GM19238 (cell line): ENCODE results near the gene ARHGAP23.
"Not testable (repeated sequence)": the region's sequence is repeated elsewhere in the genome, so short reads cannot be mapped to it uniquely, and the experiment has no call there.

Source experiments
- DNase-seq: peaks from one replicate; pipeline ENCODE4 v3.0.0; 2011; ENCODE audit warnings: low spot score; ENCODE audit not compliant: insufficient read length

Gene ARHGAP23

DNA sequence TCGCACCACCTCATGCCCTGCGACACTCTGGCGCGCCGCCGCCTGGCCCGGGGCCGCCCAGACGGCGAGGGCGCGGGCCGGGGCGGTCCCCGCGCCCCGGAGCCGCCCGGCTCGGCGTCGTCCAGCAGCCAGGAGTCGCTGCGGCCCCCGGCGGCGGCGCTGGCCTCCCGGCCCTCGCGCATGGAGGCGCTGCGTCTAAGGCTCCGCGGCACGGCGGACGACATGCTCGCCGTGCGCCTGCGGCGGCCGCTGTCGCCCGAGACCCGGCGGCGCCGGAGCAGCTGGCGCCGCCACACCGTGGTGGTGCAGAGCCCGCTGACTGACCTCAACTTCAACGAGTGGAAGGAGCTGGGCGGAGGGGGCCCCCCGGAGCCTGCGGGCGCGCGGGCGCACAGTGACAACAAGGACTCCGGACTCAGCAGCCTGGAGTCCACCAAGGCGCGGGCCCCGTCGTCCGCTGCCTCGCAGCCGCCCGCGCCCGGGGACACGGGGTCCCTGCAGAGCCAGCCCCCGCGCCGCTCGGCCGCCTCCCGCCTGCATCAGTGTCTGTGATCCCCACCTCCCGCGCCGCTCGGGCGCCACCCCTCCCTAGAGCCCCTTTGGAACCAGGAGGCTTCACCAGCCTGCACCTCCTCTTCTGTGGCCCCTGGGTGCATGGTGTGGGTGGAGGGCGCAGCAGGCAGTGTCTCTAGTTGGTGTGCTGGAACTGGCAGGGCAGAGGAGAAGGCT lies 82.3 kb downstream of the ARHGAP23 start:
- DNase-seq = no peak

DNA sequence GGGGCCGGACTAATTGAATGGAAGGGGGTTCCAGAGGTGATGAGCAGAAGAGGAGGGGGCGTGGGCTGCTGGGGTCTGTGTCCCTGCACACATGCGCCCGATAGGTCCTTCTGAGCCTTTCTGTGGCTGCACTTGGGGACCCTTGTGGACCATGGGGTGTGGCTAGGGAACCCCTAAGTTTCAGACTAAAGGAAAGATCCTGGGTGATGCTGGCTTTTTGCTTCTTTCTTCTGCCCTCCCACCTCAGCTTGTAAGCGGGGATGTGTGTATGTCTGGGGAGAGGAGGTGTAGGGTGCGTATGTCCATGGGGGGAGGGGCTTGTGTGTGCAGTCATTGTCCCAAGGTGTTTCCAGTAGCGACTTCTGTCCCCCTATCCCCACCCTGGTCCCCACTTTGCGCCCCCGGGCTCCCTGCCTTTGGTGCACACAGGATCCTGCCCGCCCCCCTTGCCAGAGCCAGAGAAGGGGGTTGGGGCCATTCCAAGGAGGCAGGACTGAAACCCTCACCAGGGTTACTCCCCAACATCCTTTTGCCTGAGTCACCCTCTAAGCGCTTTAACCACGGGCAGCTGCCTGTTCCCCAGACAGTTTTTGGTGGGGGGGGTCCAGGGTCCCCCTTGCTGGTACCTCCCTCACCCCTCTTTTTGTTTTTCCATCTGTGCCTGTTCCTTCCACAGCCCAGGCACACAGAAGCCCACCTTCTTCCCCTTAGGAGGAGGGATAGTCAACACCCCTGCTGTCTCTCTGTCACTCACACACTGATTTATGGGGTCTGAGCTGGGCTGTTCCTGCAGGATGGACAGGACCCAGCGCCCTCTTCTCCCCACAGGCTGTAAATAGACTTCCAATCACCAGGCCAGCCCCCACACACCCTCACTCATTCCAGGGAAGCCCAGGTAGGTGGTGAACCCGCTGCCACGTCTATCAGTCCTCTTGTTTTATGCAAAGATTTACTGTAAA lies 83.2 kb downstream of the ARHGAP23 start:
- no peak for DNase-seq

DNA sequence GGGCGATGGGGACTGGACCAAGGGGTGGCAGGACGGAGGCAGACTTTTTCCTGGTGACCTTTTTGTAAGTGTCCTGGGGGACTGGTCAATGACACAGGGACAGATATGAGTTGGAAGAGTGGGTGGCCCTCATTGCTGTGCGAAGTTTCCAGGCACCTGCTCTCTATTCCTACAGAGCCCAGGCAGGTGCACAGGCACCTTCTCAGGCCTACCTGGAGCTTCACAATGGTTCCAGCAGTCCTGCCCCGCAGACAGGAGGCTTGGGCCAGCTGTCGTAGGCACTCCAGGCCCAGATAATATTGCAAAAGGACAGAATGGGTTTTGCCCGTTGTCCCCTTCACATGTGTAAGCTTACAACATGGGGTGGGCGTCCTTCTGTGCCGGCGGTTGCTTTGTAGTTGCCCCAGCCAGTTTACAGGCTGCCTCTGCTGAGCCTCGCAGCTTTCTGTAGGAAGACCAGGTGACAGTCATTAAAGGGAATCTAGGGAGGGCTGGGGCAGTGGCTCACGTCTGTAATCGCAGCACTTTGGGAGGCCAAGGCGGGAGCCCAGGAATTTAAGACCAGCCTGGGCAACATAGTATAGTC lies 84.3 kb downstream of the ARHGAP23 start:
- no peak for DNase-seq

DNA sequence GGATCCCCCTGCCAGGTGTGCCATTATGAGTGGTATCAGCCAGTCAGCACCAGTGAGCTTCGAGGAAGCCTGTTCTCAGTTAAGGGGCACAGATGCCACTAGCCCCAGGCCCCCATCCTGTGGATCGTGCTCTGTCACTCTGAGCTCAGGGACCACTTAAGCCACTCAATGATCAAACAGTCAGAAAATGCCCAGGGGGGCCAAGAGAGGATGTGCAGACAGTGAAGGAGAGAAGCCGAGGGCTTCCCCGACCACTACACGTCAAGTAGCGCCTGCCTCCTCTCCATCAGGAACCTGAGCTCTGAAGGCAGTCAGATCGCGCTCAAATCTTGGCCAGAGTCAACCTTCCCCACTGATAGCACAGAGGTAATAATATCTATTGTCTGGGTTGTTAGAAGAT lies 98.3 kb downstream of the ARHGAP23 start:
- not testable (repeated sequence) for DNase-seq

DNA sequence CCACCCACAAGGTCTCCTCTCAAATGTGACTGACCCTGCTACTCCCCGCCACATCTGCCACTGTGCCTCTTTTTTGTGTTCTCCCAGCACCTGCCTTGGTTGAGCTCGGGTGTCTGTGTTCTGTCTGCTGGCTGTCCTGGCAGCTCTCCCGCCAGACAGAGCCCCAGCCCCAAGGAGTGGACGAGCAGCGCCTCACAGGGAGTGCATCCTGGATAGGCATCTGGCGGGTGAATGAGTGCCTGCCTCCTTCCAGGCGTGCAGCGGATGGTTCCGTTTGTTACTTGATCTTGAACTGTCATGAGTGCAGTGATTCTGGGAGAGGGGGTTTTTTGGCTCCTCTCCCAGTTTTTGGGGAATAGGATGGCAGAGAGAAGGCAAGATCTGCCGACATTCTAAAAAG lies 99.9 kb downstream of the ARHGAP23 start:
- not testable (repeated sequence) for DNase-seq

DNA sequence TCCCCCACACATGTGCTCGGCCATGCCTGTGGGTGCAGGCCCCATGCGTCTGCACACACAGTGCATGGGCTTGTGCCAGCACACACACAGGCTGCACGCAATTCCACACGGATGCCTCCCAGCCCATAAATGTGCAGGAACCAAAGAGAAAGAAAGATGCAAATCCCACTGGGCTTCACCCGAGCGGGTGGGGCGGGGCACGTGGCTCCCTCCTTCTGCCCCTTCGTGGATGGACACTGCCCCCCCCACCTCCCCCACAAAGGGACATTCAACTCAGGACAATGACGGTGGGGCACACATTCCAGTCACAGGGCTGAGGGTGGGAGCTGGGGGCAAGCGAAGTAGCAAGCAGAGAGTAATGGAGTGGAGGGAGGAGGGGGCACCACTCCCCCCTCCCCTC lies 102.6 kb downstream of the ARHGAP23 start:
- not testable (repeated sequence) for DNase-seq

DNA sequence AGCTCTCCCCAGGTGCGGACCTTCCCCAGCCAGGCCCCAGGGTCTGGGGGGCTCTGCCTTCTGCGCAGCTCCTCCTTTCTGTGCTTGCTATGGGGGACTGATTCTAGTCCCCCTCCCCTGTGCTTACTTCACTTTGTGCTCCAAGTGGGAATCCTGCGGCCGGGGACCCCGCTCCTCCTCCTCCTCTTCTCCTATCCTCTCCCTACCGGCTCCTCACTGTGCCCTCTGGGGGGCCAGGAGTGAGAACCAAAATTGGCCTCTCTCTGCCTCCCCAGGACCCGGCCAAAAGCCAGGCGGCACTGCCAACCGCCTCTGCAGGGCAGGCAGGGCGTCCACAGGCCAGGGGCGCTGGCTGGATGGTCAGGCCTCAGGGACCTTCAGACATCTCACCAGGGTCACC lies 103.5 kb downstream of the ARHGAP23 start:
- DNase-seq = not testable (repeated sequence)

DNA sequence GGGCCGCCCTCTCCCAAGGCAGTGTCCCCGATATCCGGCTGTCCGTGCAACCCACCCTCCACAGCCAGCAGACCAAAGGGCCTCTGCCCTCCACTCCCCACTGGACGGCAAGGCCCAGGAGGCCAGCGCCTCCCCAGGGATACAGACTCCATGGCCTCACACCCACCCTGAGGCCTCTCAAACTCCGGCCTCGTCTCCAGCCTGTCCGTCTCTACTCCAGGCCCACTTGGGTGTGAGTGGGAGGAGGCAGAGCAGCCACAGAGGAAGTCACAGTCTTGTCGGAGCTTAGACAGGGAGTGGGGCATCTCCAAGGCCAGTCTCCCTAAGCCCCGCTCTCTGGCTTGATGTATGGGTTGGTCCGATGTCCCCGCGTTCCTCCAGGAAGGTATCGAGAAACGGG lies 104.2 kb downstream of the ARHGAP23 start:
- no peak for DNase-seq

DNA sequence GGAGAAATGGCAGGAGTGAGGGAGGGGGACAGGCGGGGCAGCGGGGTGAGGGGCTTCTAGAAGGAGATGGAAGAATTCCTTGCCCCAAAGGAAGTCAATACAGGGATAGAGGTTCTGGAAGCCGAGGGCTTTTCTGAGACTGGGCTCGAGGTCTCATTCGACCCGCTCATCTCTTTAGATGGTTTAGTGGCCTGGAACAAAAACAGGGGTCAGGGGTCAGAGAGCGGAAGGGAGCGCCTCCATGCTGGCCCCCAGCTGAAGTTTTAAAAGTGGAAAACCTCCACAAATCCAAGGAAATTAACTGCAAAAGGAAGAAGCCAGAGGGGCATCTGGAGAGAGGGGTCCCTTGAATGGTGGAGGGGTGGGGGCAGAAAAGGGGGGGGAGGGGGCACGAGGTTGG lies 105.0 kb downstream of the ARHGAP23 start:
- no peak for DNase-seq

DNA sequence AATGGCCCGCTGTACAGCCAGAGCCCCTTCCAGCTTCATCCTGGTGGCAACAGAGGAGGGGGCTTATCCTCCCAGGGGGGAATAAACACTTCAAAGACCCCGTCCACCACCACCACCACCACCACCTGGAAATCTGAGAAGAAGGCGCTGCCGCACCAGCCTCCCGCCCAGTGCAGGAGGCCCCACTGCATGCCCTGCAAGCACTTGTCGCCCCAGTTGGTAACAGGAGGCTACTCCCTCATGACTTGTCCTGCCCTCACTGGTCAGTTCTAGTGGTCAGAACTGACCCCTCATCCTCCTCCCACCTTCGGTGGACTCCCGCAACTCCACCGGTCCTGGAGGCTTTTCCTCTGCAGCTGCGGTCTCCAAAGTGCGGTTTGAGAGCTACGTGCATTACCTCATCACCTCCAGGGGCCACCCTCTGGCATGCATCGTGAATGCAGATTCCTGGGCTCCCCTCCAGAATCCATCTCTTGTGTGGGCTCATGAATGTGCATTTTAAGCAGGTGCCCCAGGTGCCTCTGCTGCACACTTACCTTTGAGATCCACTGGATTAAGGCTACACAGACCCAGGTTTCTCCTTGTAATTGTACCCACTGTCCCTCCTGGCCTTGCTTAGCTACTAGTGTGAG lies 105.7 kb downstream of the ARHGAP23 start:
- no peak for DNase-seq

DNA sequence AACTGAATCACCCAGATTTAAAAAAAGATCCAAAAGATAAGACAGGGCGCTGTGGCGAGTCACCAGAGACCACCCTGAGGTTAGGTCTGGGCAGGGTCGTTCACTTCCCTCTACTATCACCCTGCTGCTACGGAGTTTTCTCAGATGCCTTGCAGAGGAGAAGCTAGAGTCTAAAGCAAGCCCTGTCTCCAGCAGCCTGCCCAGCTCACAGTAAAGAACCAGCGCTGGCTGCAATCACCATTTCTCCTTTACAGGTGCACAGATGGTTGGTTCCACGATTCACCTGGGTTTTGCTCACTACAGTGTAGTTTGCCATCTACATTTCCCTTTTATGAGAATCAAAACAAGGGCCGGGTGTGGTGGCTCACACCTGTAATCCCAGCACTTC lies 106.2 kb downstream of the ARHGAP23 start:
- DNase-seq = no peak

DNA sequence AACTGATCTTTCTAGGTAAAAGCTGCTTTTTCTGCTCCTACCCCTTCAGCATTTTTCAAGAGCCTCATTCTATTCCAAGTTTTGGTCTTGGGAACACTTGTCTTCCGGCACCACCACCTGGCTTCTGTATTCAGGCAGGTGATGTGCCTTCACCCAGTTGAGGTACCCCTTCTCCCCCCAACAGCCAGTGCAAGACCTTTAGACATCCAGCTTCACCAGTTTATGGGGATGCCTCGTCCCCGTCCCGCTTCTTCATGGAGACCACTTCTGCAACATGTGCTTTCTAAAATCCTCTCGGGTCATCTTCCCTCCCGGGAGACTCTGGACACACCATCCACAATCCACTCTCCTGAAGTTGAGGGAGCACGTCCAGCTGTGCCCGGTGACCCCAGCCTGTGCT lies 107.6 kb downstream of the ARHGAP23 start:
- DNase-seq = no peak

DNA sequence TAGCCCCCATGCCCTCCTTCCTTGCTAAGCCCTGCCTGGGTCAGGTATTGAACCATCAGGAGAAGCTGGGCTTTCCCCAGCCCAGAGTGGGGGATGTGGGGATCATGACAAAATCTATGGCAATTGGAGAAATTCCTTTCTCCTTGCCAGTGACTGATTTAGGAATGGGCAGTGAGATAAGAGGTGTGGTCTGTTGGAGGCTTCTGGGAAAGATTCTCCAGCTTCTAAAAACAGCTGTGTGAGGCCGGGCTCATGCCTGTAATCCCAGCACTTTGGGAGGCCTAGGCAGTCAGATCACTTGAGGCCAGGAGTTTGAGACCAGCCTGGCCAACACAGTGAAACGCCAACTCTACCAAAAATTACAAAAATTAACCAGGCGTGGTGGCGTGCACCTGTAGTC lies 108.4 kb downstream of the ARHGAP23 start:
- DNase-seq = no peak

DNA sequence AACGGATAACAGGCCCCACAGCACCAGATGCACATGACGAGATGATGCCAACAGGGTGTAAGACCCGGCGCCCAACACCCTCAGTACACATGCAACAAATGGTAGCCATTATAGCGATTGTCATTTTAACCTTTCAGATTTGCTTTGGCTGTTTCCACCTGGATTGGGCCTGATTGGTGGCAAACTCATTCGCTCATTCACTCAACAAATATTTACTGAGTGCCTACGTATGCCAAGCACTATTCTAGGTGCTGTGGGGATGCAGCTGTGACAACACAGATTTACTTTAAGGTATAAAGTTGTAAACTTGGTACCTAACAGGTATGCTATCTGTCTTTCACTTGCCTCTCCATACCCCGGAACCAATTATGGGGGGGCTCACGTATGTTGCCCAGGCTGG lies 110.6 kb downstream of the ARHGAP23 start:
- DNase-seq = no peak

DNA sequence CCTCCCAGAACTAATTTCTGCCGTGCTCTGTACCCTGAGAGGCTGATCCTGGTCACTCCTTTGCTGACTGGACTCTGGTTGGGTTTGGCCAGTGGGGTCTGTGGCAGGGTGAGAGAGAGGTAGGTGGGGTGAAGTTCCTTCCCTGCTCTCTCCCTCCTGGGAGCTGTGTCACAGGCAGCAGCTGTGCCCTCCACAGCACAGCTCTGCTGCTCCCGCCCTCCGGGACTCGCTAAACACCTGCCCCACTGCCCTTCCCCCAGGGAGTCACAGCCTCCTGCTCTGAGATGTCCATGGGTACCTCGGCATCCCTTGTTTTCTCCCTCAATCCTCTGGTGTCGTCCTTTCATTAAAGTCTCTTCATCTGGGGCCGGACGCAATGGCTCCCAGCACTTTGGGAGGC lies 111.1 kb downstream of the ARHGAP23 start:
- no peak for DNase-seq

DNA sequence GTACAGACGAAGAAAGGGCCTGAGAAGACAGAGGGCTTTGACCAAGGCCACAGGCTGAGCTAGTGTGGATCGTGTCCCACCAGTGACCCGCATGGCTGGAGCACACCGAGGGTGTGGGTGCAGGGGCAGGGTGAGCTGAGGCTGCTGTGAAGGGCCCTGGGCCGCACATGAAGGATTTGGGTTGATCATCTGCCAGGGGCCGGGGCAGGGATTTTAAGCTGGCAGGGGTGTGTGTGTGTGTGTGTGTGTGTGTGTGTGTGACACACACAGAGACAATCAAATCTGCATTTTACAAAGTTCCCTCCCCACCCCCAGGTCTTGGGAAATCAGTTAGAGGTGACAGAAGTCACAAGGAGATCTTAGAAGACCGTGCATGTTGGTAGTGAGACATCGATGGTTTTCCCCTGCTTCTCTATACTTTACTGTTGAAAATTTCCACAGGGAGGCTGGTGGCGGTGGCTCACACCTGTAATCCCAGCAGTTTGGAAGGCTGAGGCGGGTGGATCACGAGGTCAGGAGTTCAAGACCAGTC lies 112.3 kb downstream of the ARHGAP23 start:
- no peak for DNase-seq

DNA sequence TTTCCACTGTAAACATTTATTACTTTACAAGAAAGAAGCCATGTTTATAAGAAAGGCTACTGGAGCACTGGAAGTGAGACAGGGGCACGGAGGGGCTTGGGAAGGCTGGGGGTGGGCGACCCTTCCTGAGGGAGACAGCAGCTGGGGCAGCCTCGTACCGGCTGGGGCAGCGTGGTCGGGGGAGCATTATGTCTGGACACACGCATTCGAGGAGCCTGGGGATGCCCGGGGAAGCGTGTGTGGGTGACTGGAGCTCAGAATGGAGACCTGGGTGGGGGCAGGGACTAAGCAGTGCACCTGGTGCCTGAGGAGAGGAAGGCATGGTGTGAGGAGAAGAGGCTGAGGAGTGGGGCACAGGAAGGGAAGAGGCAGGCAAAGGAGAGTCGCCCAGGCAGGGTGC lies 113.0 kb downstream of the ARHGAP23 start:
- DNase-seq = no peak

DNA sequence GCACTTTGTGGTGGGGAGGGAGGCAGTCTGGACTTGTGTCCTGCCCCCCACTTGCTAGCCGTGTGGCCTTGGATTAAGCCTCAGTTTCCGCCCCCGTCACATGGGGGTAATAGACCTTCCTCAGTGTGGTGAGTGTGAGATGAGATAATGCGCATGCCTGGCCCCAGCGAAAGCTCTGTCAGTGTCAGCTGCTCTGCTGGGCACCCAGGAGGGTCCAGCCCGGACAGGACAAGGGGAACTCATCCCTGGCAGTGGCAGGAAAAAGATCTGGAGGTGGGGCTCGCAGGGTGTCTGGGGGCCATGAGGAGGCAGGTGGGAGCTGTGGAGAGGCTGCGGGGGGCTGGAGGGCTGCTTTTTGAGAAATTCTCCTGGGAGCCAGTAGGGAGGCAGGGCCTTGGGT lies 114.0 kb downstream of the ARHGAP23 start:
- DNase-seq = no peak

DNA sequence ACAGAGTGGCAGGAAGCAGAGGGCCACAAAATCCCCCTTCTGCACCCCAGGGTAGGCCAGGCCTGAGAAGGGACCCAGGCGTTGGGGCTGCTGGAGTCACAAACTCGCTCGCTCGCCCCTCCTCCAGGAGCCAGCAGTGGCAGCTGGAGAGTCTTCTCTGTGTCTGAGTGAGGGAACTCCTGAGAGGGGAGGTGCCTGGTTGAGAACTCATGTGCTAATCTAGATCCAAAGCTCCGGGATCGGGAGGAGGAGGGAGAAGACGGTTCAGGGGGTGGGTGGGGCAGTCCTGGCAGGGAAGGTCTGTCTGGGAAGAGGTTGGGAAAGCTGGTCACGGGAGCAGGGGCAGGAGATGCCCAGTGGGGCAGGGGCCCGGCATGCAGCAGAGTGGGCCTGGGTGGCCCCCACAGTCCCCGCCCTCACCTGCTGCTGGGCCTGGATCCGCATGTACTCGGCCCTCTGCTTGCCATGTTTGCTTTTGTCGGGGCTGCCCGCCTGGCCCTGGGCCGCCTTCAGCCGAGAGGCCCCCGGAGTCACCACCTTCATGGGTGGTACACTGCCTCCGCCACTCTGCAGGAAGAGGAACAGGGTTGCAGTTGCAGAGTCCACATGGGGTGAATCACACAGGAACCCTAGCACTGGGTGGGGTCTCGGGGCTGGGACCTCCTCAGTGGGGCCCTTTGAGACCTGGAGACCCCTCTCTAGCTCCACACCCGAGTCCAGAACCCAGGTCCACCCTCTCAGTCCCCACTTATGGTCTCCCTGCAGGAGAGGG lies 115.3 kb downstream of the ARHGAP23 start:
- DNase-seq = no peak

DNA sequence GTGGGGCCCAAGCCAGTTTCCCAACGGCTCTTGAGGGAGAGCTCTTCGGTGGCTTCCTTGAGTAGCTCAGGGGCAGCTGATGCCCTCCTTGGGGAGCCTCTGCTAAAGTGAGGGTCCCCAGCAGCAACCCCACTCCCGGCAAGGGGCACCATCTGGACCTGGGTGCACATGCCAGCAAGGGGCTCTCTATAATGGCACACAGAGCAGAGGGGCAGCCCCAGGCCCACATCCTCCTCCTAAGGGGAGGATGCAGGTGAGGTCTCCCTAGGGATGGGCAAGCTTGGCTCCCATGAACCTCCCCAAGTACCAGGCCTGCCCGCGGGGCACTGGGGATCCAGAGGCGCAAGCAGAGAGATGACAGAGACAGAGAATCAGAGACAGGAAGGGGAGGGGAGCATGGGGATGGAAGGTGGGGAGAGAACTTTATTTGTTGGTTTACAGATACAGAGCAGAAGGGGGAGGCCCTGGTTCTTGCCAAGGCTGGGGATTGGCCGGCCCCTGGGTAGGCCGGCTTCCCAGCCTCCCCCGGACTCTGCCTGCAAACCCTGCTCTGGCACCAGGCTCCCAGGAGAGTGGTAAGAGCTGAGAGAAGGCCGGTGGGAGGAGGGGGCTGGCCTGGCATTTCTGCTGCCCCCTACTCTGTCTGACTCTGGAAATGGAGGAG lies 116.0 kb downstream of the ARHGAP23 start:
- no peak for DNase-seq
